Naive thymus-derived CD4-positive, alpha-beta T cell (primary cell): ENCODE measurements around the gene MRPL41. TPM values are rescaled to one million over a fixed set of nuclear protein-coding genes. Genes with fewer than 3 reads are reported as not detected.

Experiments
- ATAC-seq: fragments of 150-1000 bp; cut with Tn5 transposase; 2 replicates; pipeline ENCODE4 v1.10.0; 2021; ENCODE audit warnings: mild to moderate bottlenecking, moderate library complexity
- CTCF ChIA-PET: fragments of 350-600 bp; sonication (Branson Sonifier 250); formaldehyde crosslinking; loops from one replicate; lab custom pipeline; 2021; ENCODE audit warnings: antibody characterized with exemption; lab: Charles Lee
- POLR2A ChIA-PET: fragments of 350-600 bp; sonication (Branson Sonifier 250); formaldehyde crosslinking; loops from one replicate; lab custom pipeline; 2021; ENCODE audit warnings: antibody characterized with exemption, inconsistent platforms; lab: Charles Lee
- DNase-seq, 9 donors: peaks; one replicate each; pipeline versions ENCODE4 v3.0.0 to v3.0.0-alpha.2; 2020 to 2022; ENCODE audit warnings: mixed read lengths in 1 of 9
- H3K27ac ChIP-seq: one replicate; pipeline ENCODE4 v1.7.0; 2013; ENCODE audit warnings: mild to moderate bottlenecking, low read depth, low read length, moderate library complexity
- H3K27me3 ChIP-seq, 2 donors: one replicate each; pipeline ENCODE4 v1.7.0; 2013; ENCODE audit warnings: low read length in 2 of 2, mild to moderate bottlenecking in 2 of 2, moderate library complexity in 2 of 2; ENCODE audit not compliant: control insufficient read depth in 2 of 2, insufficient read depth in 2 of 2
- H3K36me3 ChIP-seq, 3 experiments: 1 replicate in 2 of 3; 2 replicates in 1 of 3; pipeline ENCODE4 v1.7.0; 2013; ENCODE audit warnings: low read length in 3 of 3, mild to moderate bottlenecking in 3 of 3, moderate library complexity in 1 of 3; ENCODE audit not compliant: insufficient read depth in 3 of 3, control insufficient read depth in 2 of 3
- H3K4me1 ChIP-seq, 2 donors: one replicate each; pipeline ENCODE4 v1.7.0; 2013; ENCODE audit warnings: low read length in 2 of 2, mild to moderate bottlenecking in 2 of 2, moderate library complexity in 1 of 2; ENCODE audit not compliant: control insufficient read depth in 2 of 2, insufficient read depth in 2 of 2
- H3K4me3 ChIP-seq: 2 replicates; pipeline ENCODE4 v1.7.0; 2013; ENCODE audit warnings: mild to moderate bottlenecking, low read length
- H3K9me3 ChIP-seq, 3 experiments: 1 replicate in 2 of 3; 2 replicates in 1 of 3; pipeline ENCODE4 v1.7.0; 2013; ENCODE audit warnings: low read length in 3 of 3; ENCODE audit not compliant: control insufficient read depth in 2 of 3
- H3K27ac Mint-ChIP-seq, 9 donors: one replicate each; pipeline ENCODE4 v1.8.0; 2020 to 2022; ENCODE audit warnings: mixed read lengths in 9 of 9, mild to moderate bottlenecking in 8 of 9, moderate library complexity in 5 of 9, inconsistent platforms in 2 of 9
- H3K27me3 Mint-ChIP-seq, 5 donors: one replicate each; pipeline ENCODE4 v1.8.0; 2021 to 2022; ENCODE audit warnings: mixed read lengths in 5 of 5, mild to moderate bottlenecking in 1 of 5
- H3K36me3 Mint-ChIP-seq, 5 donors: one replicate each; pipeline ENCODE4 v1.8.0; 2020 to 2022; ENCODE audit warnings: mixed read lengths in 5 of 5, mild to moderate bottlenecking in 3 of 5, inconsistent platforms in 1 of 5
- H3K4me1 Mint-ChIP-seq, 7 donors: one replicate each; pipeline ENCODE4 v1.8.0; 2020 to 2022; ENCODE audit warnings: mixed read lengths in 7 of 7, mild to moderate bottlenecking in 3 of 7, inconsistent platforms in 1 of 7
- H3K4me3 Mint-ChIP-seq, 10 donors: one replicate each; pipeline ENCODE4 v1.8.0; 2020 to 2022; ENCODE audit warnings: mild to moderate bottlenecking in 10 of 10, mixed read lengths in 10 of 10, moderate library complexity in 6 of 10, inconsistent platforms in 2 of 10
- H3K9me3 Mint-ChIP-seq, 11 donors: one replicate each; pipeline ENCODE4 v1.8.0; 2020 to 2022; ENCODE audit warnings: mixed read lengths in 11 of 11, mild to moderate bottlenecking in 4 of 11, inconsistent platforms in 1 of 11, moderate library complexity in 1 of 11
- intact Hi-C, 2 donors: fragments of 100-400 bp; cut with micrococcal nuclease; formaldehyde crosslinking; loops; one replicate each; pipeline ENCODE4 v1.15.1; 2023
- polyA plus RNA-seq, 2 donors: library from polyadenylated mRNA; unstranded; fragments of 300-500 nt; fragmentation: Illumina TruSeq; gene quantifications; one replicate each; pipeline ENCODE4 v1.2.3, GENCODE V29; 2021
- total RNA-seq, 6 experiments: library from RNA in 5 of 6; stranded (reverse) in 5 of 6; gene quantifications; 1 replicate in 5 of 6; 2 replicates in 1 of 6; pipeline ENCODE4 v1.2.3 and lab custom pipeline; 2021 to 2026

Gene MRPL41
- total and polyA plus RNA-seq, 7 experiments from 2014 or later = 36.3 to 102 (median 52.5) TPM

DNA sequence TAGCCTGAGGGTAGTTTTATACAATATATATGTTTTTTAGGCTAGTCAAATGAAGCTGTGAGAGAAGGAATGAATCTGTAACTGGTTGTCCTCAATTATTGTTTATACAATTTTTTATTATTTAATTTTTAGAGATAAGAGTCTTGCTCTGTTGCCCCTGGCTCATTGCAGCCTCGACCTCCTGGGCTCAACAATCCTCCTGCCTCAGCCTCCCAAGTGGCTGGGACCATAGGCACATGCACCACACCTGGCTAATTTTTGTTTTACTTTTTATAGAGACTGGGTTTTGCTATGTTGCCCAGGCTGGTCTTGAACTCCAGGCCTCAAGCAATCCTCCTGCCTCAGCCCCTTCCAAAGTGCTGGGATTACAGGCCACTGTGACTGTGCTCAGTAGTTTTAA lies 2.7 kb downstream of the MRPL41 start:
- H3K27ac Mint-ChIP-seq = peak overlapping the region in 2 of 9 donors; percentile 8 to 14

GRCh38 chr9:137555179-137555578 lies 3.5 kb downstream of the MRPL41 start:
- H3K4me3 Mint-ChIP-seq = no peak overlapping the region
- peaks cover 3 to 11% (median 8%) of the 10 kb centered on the region in 7 donors for H3K4me1 Mint-ChIP-seq
- Histone ChIP-seq H3K36me3 (peaks cover 0 to 21% (median 0%) of the 10 kb centered on the region in 3 experiments), H3K4me3 (no peak overlapping the region), H3K9me3 (no peaks in the 10 kb centered on the region), H3K27me3 (no peaks in the 10 kb centered on the region), H3K4me1 (no peaks in the 10 kb centered on the region), H3K27ac (no peak overlapping the region)
- H3K36me3 Mint-ChIP-seq = peaks cover 4 to 26% (median 10%) of the 10 kb centered on the region in 5 donors
- CTCF ChIA-PET = no interaction called here
- H3K27me3 Mint-ChIP-seq = no peaks in the 10 kb centered on the region
- POLR2A ChIA-PET = no interaction called here
- H3K27ac Mint-ChIP-seq = peak overlapping the region in 1 of 9 donors; percentile 53
- intact Hi-C loops = loop anchor here in 1 of 2 donors (10.0 kb wide), 2 partner anchors 130 to 250 kb away; partner anchors contain the start of genes EXD3, NOXA1 and NRARP
- no peak for ATAC-seq
- no peaks in the 10 kb centered on the region for H3K9me3 Mint-ChIP-seq
- no peak for DNase-seq

More for the DNA sequence above, 2.7 kb downstream of the MRPL41 start:
- no peak overlapping the region for H3K4me3 Mint-ChIP-seq
- Histone ChIP-seq H3K27ac (no peak overlapping the region), H3K9me3 (no peaks in the 10 kb centered on the region), H3K4me3 (no peak overlapping the region), H3K4me1 (peaks cover 0 to 6% of the 10 kb centered on the region in 2 donors), H3K36me3 (peaks cover 0 to 21% (median 0%) of the 10 kb centered on the region in 3 experiments), H3K27me3 (no peaks in the 10 kb centered on the region)
- no peaks in the 10 kb centered on the region for H3K9me3 Mint-ChIP-seq
- POLR2A ChIA-PET = interaction anchor here (1.4 kb wide), 1 partner anchor 18 kb away, joined by 3 read pairs; no protein-coding TSS in a partner anchor
- peaks cover 10 to 18% (median 15%) of the 10 kb centered on the region in 7 donors for H3K4me1 Mint-ChIP-seq
- H3K27me3 Mint-ChIP-seq = no peaks in the 10 kb centered on the region
- ATAC-seq = no peak
- CTCF ChIA-PET = interaction anchor here (0.7 kb wide), 1 partner anchor 111 kb away, joined by 3 read pairs; no protein-coding TSS in a partner anchor
- intact Hi-C loops = loop anchor here in 1 of 2 donors (5.0 to 10.0 kb wide), 5 partner anchors 92 to 1072 kb away; partner anchors contain the start of genes EXD3, NOXA1, NRARP and SEC16A
- no peak for DNase-seq
- peaks cover 0 to 18% (median 6%) of the 10 kb centered on the region in 5 donors for H3K36me3 Mint-ChIP-seq

GRCh38 chr9:137556069-137556838 lies 4.6 kb downstream of the MRPL41 start:
- no peaks in the 10 kb centered on the region for H3K27me3 Mint-ChIP-seq
- Histone ChIP-seq H3K36me3 (peaks cover 0 to 21% (median 0%) of the 10 kb centered on the region in 3 experiments), H3K4me3 (no peak overlapping the region), H3K4me1 (no peaks in the 10 kb centered on the region), H3K27ac (no peak overlapping the region), H3K27me3 (no peaks in the 10 kb centered on the region), H3K9me3 (no peaks in the 10 kb centered on the region)
- ATAC-seq = no peak
- no peak overlapping the region for H3K27ac Mint-ChIP-seq
- H3K9me3 Mint-ChIP-seq = no peaks in the 10 kb centered on the region
- H3K4me1 Mint-ChIP-seq = peaks cover 0 to 11% (median 6%) of the 10 kb centered on the region in 7 donors
- POLR2A ChIA-PET = no interaction called here
- CTCF ChIA-PET = interaction anchor here (0.7 kb wide), 1 partner anchor 313 kb away, joined by 3 read pairs; no protein-coding TSS in a partner anchor
- H3K36me3 Mint-ChIP-seq = peaks cover 4 to 28% (median 11%) of the 10 kb centered on the region in 5 donors
- no peak for DNase-seq
- intact Hi-C loops = loop anchor here in 1 of 2 donors (10.0 kb wide), 2 partner anchors 131 to 251 kb away; partner anchors contain the start of genes EXD3, NOXA1 and NRARP
- H3K4me3 Mint-ChIP-seq = no peak overlapping the region

DNA sequence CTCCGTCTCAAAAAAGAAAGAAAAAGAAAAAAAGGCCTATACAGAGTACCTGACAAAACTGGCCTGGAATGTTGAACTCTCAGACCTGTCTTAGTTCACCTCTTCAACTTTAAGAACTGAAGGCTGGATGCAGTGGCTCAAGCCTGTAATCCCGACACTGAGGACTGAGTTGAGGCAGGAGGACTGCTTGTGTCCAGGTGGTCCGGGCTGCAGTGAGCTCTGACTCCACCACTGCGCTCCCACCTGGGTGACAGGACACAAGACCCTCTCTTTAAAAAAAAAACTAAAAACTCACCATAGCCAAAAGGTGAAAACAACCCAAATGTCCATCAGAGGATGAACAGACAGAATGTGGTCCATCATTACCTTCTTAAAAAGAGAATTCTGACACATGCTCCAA lies 6.4 kb downstream of the MRPL41 start:
- Histone ChIP-seq H3K4me3 (no peak overlapping the region), H3K36me3 (peaks cover 0 to 29% (median 0%) of the 10 kb centered on the region in 3 experiments), H3K27ac (no peak overlapping the region), H3K27me3 (no peaks in the 10 kb centered on the region), H3K4me1 (no peaks in the 10 kb centered on the region), H3K9me3 (no peaks in the 10 kb centered on the region)
- H3K4me3 Mint-ChIP-seq = no peak overlapping the region
- H3K27ac Mint-ChIP-seq = no peak overlapping the region
- ATAC-seq (no peak), DNase-seq (no peak)
- intact Hi-C loops = loop anchor here in 1 of 2 donors (10.0 kb wide), 2 partner anchors 133 to 253 kb away; partner anchors contain the start of genes EXD3, NOXA1 and NRARP
- no peaks in the 10 kb centered on the region for H3K27me3 Mint-ChIP-seq
- no peaks in the 10 kb centered on the region for H3K9me3 Mint-ChIP-seq
- POLR2A ChIA-PET = interaction anchor here (0.6 kb wide), 1 partner anchor 429 kb away, joined by 3 read pairs; no protein-coding TSS in a partner anchor
- H3K36me3 Mint-ChIP-seq = peaks cover 4 to 38% (median 14%) of the 10 kb centered on the region in 5 donors
- CTCF ChIA-PET = interaction anchor here (0.6 kb wide), 1 partner anchor 33 kb away, joined by 3 read pairs; no protein-coding TSS in a partner anchor
- peaks cover 0 to 6% (median 0%) of the 10 kb centered on the region in 7 donors for H3K4me1 Mint-ChIP-seq

DNA sequence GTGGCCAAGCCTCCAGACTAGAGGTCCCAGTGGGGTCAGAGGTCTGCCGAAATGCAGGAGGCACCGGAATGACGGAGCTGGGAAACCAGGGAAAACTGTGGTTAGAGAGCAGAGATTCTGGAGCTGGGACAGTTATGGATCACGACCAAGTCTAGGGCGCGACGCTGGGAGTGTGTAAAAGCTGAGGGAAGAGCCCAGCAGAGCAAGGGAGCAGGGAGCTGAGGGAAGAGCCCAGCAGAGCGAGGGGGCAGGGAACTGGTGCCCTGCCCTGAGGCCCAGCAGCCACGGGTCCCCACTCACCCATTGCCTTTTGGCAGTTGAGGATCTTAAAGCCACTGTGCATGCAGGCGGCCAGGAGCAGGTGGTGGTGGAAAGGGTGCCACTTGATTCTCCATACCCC lies 12.5 kb downstream of the MRPL41 start:
- Mint-ChIP-seq H3K27me3 (no peaks in the 10 kb centered on the region), H3K36me3 (peaks cover 4 to 32% (median 15%) of the 10 kb centered on the region in 5 donors), H3K9me3 (no peaks in the 10 kb centered on the region), H3K4me3 (no peak overlapping the region), H3K27ac (peak overlapping the region in 6 of 9 donors; percentile 21 to 86 (median 43)), H3K4me1 (peaks cover 0 to 26% (median 5%) of the 10 kb centered on the region in 7 donors)
- Histone ChIP-seq H3K4me3 (no peak overlapping the region), H3K36me3 (peaks cover 0 to 32% (median 0%) of the 10 kb centered on the region in 3 experiments), H3K27me3 (no peaks in the 10 kb centered on the region), H3K4me1 (no peaks in the 10 kb centered on the region), H3K27ac (no peak overlapping the region), H3K9me3 (no peaks in the 10 kb centered on the region)
- ChIA-PET POLR2A (interaction anchor here (1.2 kb wide), 1 partner anchor 14 kb away, joined by 3 read pairs; the partner anchor contains the start of gene PNPLA7), CTCF (no interaction called here)
- intact Hi-C loops = no loop called here
- ATAC-seq (no peak), DNase-seq (no peak)

DNA sequence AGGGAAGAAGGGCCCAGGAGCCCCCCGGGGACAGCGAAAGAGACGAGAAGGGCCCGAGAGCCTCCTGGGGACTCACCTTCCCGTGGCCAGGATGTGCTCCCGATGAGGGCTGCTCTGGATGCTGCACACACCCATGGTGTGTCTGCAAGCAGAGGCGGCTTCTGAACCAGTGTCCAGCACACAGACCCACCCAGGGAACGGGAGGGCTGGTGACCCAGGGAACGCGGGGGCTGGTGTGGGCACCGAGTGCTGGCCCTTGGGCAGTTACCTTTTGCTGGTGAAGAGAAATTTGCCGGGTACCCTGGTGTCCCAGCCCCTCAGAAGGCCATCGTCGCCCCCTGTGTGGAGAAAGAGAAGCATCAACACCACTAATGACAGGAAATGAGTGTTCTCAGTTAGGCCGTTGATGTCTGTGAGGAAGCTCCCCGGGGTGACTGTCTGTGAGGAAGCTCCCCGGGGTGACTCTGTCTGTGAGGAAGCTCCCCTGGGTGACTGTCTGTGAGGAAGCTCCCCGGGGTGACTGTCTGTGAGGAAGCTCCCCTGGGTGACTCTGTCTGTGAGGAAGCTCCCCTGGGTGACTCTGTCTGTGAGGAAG lies 13.2 kb downstream of the MRPL41 start:
- no peaks in the 10 kb centered on the region for H3K9me3 Mint-ChIP-seq
- H3K4me1 Mint-ChIP-seq = peaks cover 0 to 21% (median 7%) of the 10 kb centered on the region in 7 donors
- no peak overlapping the region for H3K27ac ChIP-seq
- no peaks in the 10 kb centered on the region for H3K4me1 ChIP-seq
- DNase-seq = no peak
- H3K36me3 Mint-ChIP-seq = peaks cover 0 to 26% (median 11%) of the 10 kb centered on the region in 5 donors
- H3K27ac Mint-ChIP-seq = peak overlapping the region in 4 of 9 donors; percentile 19 to 69 (median 44)
- H3K4me3 Mint-ChIP-seq = no peak overlapping the region
- H3K4me3 ChIP-seq = no peak overlapping the region
- no peak for ATAC-seq
- ChIA-PET CTCF (no interaction called here), POLR2A (no interaction called here)
- no peaks in the 10 kb centered on the region for H3K9me3 ChIP-seq
- intact Hi-C loops = no loop called here
- no peaks in the 10 kb centered on the region for H3K27me3 Mint-ChIP-seq
- H3K27me3 ChIP-seq = no peaks in the 10 kb centered on the region
- H3K36me3 ChIP-seq = peaks cover 0 to 32% (median 0%) of the 10 kb centered on the region in 3 experiments
